ENCODE results near the gene SLC1A6.

SLC1A6 gene

GRCh38 chr19:14915116-14915515 lies 64.5 kb downstream of the SLC1A6 start:
- no peaks in the 10 kb centered on the region for H3K36me3 ChIP-seq
- H3K9me3 ChIP-seq: no peaks in the 10 kb centered on the region
- no peak for TF ChIP-seq CTCF (IDR thresholded peaks at IDR 0.05)

GRCh38 chr19:14906711-14907110 lies 73.0 kb downstream of the SLC1A6 start:
- Histone ChIP-seq H3K36me3 (no peaks in the 10 kb centered on the region), H3K4me1 (ENCODE audit: control insufficient read depth in 1 of 2, insufficient read depth in 1 of 2, low read depth in 1 of 2, low read length in 1 of 2) (no peaks in the 10 kb centered on the region), H3K27ac (no peak overlapping the region), H3K9me3 (no peaks in the 10 kb centered on the region), H3K27me3 (peaks cover 14% of the 10 kb centered on the region), H3K4me3 (ENCODE audit: low read depth in 1 of 2, low read length in 1 of 2) (no peak overlapping the region)
- no peak for TF ChIP-seq CTCF (IDR thresholded peaks at IDR 0.05)

More at GRCh38 chr19:14915116-14915515, 64.5 kb downstream of the SLC1A6 start:
- Histone ChIP-seq H3K27ac (no peak overlapping the region), H3K4me1 (ENCODE audit: control insufficient read depth in 1 of 2, insufficient read depth in 1 of 2, low read depth in 1 of 2, low read length in 1 of 2) (no peaks in the 10 kb centered on the region), H3K27me3 (peaks cover 12% of the 10 kb centered on the region), H3K4me3 (ENCODE audit: low read depth in 1 of 2, low read length in 1 of 2) (no peak overlapping the region)

- Histone ChIP-seq H3K9me3 (no peaks in the 10 kb centered on the region), H3K4me3 (ENCODE audit: low read depth in 1 of 2, low read length in 1 of 2) (no peak overlapping the region), H3K27ac (no peak overlapping the region), H3K27me3 (peaks cover 38% of the 10 kb centered on the region), H3K4me1 (ENCODE audit: control insufficient read depth in 1 of 2, insufficient read depth in 1 of 2, low read depth in 1 of 2, low read length in 1 of 2) (no peaks in the 10 kb centered on the region), H3K36me3 (no peaks in the 10 kb centered on the region)
- TF ChIP-seq CTCF (IDR thresholded peaks at IDR 0.05): no peak
Measured at GRCh38 chr19:14901675-14902260, 77.9 kb downstream of the SLC1A6 start.
